IPS-11a (cell line): ENCODE measurements around the gene PRR4.

Source experiments
- H3K4me3 ChIP-seq: one replicate; pipeline ENCODE4 v1.5.1; 2013; ENCODE audit warnings: low read depth, low read length, control low read depth

Gene PRR4

DNA sequence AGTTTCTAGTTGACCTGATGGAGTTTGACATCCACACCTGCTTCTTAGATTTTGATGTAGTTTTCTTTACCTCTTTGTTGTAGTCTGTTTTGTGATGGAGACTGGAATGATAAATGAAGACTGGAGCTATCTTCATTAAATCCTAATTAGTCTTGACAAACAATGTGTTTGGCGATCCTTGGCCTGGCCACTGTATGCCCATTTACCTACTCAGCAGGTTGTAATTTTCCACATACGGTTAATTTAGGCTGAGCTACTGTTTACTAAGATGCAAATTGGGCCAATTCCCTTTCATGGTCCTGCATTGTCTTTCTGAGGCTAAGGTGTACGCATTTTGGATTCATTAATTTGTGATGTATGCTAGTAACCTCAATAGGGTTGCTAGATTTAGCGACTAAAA, 46.7 kb downstream of the PRR4 start, which contains the start of gene TAS2R7:
TSS of gene TAS2R7 (minus strand) at position 41 of the 400 bp plus-strand sequence. CDS start 57 bp downstream, outside the sequence.
- H3K4me3 ChIP-seq = no peak within 1 kb of the TSS

GRCh38 chr12:10801741-10802140, 47.5 kb downstream of the PRR4 start:
- no peak overlapping the region for H3K4me3 ChIP-seq
